ENCODE results near the gene KLK11. TPM values are rescaled to one million over a fixed set of nuclear protein-coding genes. Genes with fewer than 3 reads are reported as not detected.
"Not testable (repeated sequence)": the region's sequence is repeated elsewhere in the genome, so short reads cannot be mapped to it uniquely, and the experiment has no call there.

Gene KLK11
- total and polyA plus RNA-seq, 8 donors, result 6.7 to 28.9 (median 12.9) TPM

- no peaks in the 10 kb centered on the region for H3K9me3 ChIP-seq
- WGBS, 2 donors, result 58 to 70% methylated on average over 2 of the region's 2 CpGs
- no peak for TF ChIP-seq CTCF (IDR thresholded peaks at IDR 0.05)
- ATAC-seq, result no peak
- FAIRE-seq, result no peak
- intact Hi-C loops (cut with DNase I), result no loop called here
- H3K4me3 ChIP-seq, result no peak overlapping the region
- H3K4me1 ChIP-seq, result no peaks in the 10 kb centered on the region
- H3K36me3 ChIP-seq, result no peaks in the 10 kb centered on the region
- no peak for DNase-seq
- H3K27me3 ChIP-seq, result no peaks in the 10 kb centered on the region
- H3K27ac ChIP-seq, result no peak overlapping the region
Measured at GRCh38 chr19:50994129-50994528, 32.3 kb downstream of the KLK11 start.

GRCh38 chr19:50992666-50993035 lies 33.8 kb downstream of the KLK11 start:
- H3K27ac ChIP-seq, result no peak overlapping the region
- no peak for ATAC-seq
- DNase-seq, result no peak
- WGBS, 2 donors, result 38 to 52% methylated on average over 2 of the region's 2 CpGs
- H3K27me3 ChIP-seq, result no peaks in the 10 kb centered on the region
- no peak for FAIRE-seq
- H3K4me1 ChIP-seq, result no peaks in the 10 kb centered on the region
- TF ChIP-seq CTCF (IDR thresholded peaks at IDR 0.05), result no peak
- H3K9me3 ChIP-seq, result no peaks in the 10 kb centered on the region
- H3K36me3 ChIP-seq, result no peaks in the 10 kb centered on the region
- no peak overlapping the region for H3K4me3 ChIP-seq
- intact Hi-C loops (cut with DNase I), result no loop called here

GRCh38 chr19:50984416-50984815 lies 42.0 kb downstream of the KLK11 start:
- H3K27ac ChIP-seq; H3K4me3 ChIP-seq; intact Hi-C loops (cut with DNase I); DNase-seq; H3K4me1 ChIP-seq; H3K27me3 ChIP-seq; H3K9me3 ChIP-seq; ATAC-seq; FAIRE-seq; H3K36me3 ChIP-seq: not testable (repeated sequence)
- WGBS, 2 donors, result 69 to 78% methylated on average over 14 of the region's 14 CpGs

GRCh38 chr19:50983625-50984292 lies 42.7 kb downstream of the KLK11 start, which contains the start of gene KLK7:
TSS of gene KLK7 (minus strand) at chr19:50983917. CDS start at chr19:50982399, 1,518 bp downstream.
- Histone ChIP-seq H3K9me3 (no peaks in the 10 kb centered on the region), H3K36me3 (no peaks in the 10 kb centered on the region), H3K4me1 (no peaks in the 10 kb centered on the region), H3K4me3 (no peak within 1 kb of the TSS), H3K27me3 (no peaks in the 10 kb centered on the region), H3K27ac (no peak within 1 kb of the TSS)
- WGBS, 2 donors, result 15 to 19% methylated on average over 28 of the region's 28 CpGs
- intact Hi-C loops (cut with DNase I), result no loop called here
- FAIRE-seq (no peak), DNase-seq (no peak), ATAC-seq (no peak)
- TF ChIP-seq CTCF (IDR thresholded peaks at IDR 0.05), result no peak

GRCh38 chr19:50982186-50982585 lies 44.2 kb downstream of the KLK11 start:
- Histone ChIP-seq H3K4me3 (no peak overlapping the region), H3K27me3 (no peaks in the 10 kb centered on the region), H3K9me3 (no peaks in the 10 kb centered on the region), H3K36me3 (no peaks in the 10 kb centered on the region), H3K27ac (no peak overlapping the region), H3K4me1 (no peaks in the 10 kb centered on the region)
- 72 to 76% methylated on average over 4 of the region's 4 CpGs for WGBS, 2 donors
- DNase-seq (no peak), FAIRE-seq (no peak), ATAC-seq (no peak)
- no peak for TF ChIP-seq CTCF (IDR thresholded peaks at IDR 0.05)
- intact Hi-C loops (cut with DNase I), result no loop called here
